ENCODE measurements around the gene KATNAL1.
A peak's percentile ranks its signal among the peaks of the same experiment; 100 is the strongest.

The KATNAL1 gene

GRCh38 chr13:30169442-30169841 is 137.9 kb downstream of the KATNAL1 start:
- no peak for DNase-seq

- peak in 20 of 58 donors; percentile 8 to 53 (median 20) for DNase-seq
Measured at GRCh38 chr13:30165796-30166195, 141.6 kb downstream of the KATNAL1 start.

- no peak for DNase-seq
Measured at GRCh38 chr13:30165071-30165470, 142.3 kb downstream of the KATNAL1 start.

GRCh38 chr13:30164146-30164545 is 143.2 kb downstream of the KATNAL1 start:
- DNase-seq, result no peak

- no peak for DNase-seq
Measured at GRCh38 chr13:30163441-30163840, 143.9 kb downstream of the KATNAL1 start.

GRCh38 chr13:30159446-30159839 is 147.9 kb downstream of the KATNAL1 start:
- no peak for DNase-seq

GRCh38 chr13:30158774-30159445 is 148.4 kb downstream of the KATNAL1 start:
- DNase-seq, result no peak

GRCh38 chr13:30157616-30157993 is 149.7 kb downstream of the KATNAL1 start:
- DNase-seq, result no peak

- DNase-seq, result no peak
Measured at GRCh38 chr13:30156826-30157615, 150.3 kb downstream of the KATNAL1 start.

GRCh38 chr13:30156270-30156669 is 151.1 kb downstream of the KATNAL1 start:
- DNase-seq, result no peak

GRCh38 chr13:30154931-30155330 is 152.4 kb downstream of the KATNAL1 start:
- DNase-seq, result no peak

GRCh38 chr13:30154531-30154930 is 152.8 kb downstream of the KATNAL1 start:
- no peak for DNase-seq

- DNase-seq, result peak in 27 of 58 donors; percentile 13 to 69 (median 41)
Measured at GRCh38 chr13:30153545-30154426, 153.6 kb downstream of the KATNAL1 start.

All from anterior cingulate cortex (tissue), 58 donors.